Limb (tissue), 2 donors: ENCODE measurements around the gene AFF3.
"Not testable (repeated sequence)": the region's sequence is repeated elsewhere in the genome, so short reads cannot be mapped to it uniquely, and the experiment has no call there.

Experiments used
- DNase-seq, 2 donors: peaks; one replicate each; pipeline ENCODE4 v3.0.0-alpha.2; 2016; ENCODE audit errors: extremely low spot score in 2 of 2

The AFF3 gene

DNA sequence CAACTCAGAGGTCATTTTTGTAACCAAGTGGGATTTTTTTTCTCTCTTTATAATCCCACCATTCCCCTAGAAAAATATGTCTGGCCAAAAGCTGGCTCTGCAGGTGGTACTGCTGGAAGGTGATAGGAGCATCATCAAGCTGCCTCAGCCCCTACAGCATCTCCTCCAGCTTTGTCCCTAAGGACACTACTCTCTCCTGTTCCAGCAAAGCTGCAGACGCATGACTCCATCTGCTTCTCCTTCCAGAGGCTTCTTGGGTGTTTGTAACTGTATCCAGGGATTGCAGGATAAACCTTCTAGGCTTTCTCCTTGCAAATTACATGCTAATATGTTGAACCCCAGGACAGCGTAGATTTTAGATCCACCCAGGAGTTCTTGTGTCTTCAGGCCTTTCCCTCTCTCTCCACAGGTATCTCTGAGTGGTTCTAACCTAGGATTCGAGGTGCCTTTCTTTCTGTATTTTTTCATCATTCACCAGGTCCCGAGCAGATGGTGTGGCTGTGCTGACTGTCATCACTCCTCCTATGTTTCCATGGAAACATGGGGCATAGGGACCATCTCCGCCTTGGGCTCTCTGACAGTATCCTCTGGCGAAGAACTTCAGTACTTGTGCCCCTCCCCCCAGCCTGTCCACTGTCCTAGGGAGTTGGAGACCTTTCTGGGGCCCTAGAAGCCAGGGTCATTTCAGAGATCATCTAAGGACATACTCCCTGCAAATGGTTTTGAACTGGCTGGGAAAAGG lies 34.3 kb downstream of the AFF3 start:
- DNase-seq, result no peak

DNA sequence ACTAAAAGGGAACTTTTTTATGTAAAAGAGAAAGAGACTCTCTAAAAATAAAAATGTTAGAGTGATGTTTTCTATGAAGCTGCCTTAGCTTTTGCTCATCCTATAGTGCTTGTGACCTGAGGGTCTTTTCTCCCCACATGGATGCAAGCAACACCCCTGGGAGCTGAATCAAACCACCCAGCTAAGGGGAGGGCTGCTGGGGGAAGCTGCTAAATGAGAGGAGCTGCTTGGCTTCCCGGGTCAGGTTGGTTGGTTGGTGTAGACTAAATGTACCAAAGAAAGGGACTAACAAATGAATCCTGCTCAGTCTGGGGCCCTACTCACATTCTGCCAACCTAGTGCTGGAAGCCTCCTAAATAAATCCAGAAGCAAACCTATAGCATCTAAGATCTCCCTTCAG lies 35.0 kb downstream of the AFF3 start:
- DNase-seq, result no peak

DNA sequence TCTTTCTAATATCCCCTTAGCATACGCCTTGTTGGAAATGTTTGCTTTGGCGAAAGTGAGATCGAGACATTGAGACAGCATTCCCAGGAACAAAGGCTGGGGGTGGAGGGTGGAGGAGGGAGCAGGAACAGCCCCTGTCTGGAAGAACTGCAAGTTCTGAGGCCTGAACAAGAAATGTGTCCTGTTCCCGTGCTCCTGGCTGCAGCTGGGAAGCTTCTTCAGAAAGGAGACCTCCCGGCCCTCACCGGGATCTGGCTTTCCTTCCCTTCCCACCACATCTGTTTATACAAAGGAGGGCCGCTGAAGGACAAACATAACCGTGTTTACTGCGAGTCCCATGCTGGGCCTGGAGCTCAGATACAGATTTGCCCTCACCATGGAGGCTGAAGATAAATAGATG lies 35.9 kb downstream of the AFF3 start:
- peak; percentile 59 to 61 for DNase-seq

DNA sequence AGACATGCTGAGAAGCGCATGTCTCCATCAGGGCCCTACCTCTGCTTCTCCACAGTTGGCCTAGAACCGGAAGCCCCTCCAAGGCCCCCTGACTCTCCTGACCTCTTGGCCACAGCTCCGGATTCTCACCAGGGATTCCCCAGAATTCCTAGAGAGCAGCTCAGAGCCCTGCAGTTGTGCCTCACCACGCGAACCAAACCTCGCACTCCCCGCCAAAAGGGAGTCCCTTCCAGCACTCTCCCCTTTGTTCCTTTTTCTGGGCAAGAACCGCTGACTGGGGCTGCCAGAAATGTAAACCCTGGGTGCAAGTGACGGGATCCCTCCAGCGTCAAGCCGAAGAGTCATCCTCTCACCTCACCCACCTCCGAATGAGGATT lies 36.7 kb downstream of the AFF3 start:
- DNase-seq, result peak in 1 of 2 donors; percentile 51

DNA sequence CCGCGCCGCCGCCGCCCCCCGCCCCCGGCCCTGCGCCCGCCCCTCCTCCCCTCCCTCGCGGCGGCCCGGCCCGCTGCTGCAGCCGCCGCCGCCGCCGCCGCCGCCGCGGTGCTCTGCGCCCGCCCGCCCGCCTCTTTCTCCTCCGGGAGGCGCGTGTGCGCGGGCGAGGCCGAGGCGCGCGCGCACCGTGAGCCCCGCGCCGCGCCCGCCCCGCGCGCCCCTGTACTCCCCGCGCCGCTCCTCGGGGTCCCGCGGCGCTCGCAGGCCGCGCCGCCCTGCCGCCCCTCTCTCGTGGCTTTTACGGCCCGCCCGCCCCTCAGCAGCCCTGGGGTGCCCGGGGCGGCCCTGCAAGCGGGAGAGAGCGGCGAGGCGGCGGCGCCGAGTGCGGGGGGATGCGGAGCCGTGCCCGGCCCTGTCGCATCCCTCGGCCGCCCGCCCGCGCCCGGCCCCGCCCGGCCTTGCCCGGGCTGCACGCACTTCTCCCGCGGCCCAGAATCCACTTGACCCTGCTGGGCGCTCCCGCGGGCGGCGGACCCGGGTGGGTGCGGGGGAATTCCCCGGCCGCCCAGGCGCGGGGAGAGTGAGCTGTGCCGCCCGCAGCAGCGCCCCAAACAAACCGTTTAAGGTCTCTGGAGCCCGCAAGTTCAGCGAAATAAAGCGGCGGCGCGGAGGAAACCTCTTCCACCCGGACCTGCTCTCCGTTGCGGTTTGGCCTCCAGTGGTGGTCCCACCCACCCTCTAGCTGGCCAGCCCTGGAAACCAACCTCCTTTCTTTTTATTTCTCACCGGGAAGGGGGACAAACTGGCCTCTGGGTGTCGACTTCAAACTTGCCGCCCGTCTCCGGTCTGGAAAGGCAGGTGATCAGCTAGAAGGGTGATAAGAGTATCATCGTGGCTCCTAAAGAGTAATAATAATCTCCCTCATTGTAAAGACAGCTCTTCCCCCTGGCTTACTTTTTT lies 37.4 kb downstream of the AFF3 start:
- DNase-seq, result peak in 1 of 2 donors; percentile 79

DNA sequence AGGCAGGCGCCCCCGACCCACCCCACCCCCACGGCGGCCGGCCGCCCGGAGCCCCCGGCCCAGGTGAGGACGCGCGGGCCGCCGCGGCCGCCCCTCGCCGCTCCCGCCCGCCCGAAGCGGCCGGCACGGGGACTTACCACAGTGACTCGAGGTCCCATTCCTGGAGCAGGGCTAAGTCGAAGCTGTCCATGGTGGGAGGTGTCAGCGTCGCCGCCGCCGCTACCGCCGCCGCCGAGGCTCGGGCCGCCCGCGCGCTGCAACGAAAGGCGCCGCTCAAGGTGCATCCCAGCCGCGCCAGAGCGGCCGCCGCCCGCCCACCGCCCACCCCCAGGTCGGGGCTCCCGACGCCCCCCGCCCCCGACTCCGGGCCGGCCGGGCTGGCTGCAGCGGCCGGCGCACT lies 38.1 kb downstream of the AFF3 start:
- DNase-seq, result peak in 1 of 2 donors; percentile 54

DNA sequence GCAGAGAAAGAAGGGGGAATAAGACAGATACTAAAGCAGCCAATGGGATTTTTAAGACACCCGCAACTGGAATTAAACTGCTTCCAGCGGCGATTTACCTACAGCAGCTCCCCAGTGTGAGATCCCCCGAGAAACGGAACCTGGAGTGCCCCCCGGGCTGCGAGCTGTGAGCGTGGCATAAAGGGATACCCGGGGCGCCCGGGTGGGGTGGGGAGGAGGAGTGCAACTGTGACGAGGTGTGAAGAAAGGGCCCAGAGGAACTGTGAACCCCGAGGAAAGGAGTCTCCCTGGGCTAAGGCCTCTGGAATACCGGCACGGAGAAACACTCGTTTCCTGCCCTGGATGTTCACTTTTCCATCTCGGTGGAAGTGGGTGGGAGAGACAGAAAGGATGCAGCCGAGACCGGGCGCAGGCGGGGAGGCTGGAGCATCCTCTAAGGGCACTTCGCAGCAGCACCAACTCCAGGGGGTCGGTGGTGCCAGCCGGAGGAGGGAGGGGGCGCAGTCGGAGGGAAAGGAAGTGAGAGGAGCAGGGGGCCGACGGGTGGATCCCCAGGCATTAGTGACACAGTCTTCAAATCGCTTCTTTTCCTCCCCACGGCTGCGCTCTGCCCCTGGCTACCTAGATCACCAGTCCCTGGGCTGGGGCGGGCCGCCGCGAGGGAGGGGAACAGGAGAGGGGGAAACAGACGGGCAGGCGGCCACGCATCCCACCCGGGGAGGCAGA lies 38.7 kb downstream of the AFF3 start:
- not testable (repeated sequence) for DNase-seq

DNA sequence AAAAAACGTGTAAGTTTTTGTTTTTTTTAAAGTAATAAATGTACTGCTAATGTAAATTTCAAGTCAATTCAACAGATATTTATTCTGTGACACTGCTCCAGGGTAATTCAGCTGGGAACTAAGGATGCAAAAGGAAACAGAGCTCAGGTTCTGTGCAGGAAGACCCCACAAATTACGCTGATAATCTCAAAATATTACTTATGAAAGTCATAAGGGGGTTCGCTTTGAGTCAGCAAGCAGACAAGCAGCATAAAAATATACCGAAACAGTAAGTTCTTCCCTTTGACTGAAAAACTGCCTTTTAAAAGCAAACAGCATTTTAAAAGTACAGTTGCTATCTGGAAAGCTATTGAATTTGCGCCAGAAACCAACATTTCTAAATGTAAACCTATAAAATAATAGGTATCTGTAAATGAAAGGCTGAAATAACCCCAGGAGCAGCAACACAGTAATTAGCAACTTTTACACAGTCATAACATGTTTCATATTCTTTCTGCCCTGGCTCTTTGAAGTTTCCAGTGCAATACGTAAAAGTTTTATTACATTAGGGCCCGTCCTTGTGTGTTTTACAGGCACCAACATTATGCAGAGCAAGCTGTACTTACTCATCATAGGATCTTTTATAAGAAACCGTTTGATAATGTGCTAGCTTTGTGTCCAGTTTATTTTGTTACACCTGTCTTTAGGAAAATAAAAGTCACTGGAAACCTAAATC lies 39.8 kb downstream of the AFF3 start:
- not testable (repeated sequence) for DNase-seq

DNA sequence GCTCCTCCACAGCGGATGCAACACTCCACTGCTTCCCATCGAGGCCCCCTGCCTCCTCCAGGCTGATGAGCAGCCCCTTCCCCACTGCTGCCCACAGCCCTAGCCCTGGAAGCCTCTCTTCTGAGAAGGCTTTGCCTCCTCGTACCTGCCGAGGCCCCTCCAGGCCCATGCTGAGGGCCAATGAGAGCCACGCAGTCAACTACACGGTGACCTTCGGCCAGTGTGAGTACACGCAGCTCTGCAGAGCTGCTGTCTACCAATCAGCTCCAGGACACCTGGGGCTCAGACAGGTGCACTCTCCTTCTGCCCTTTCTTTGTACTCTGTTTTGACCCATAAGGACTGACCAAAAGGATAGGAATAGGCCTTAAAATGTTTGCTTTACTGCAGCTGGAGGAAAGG lies 43.5 kb downstream of the AFF3 start:
- DNase-seq, result not testable (repeated sequence)

DNA sequence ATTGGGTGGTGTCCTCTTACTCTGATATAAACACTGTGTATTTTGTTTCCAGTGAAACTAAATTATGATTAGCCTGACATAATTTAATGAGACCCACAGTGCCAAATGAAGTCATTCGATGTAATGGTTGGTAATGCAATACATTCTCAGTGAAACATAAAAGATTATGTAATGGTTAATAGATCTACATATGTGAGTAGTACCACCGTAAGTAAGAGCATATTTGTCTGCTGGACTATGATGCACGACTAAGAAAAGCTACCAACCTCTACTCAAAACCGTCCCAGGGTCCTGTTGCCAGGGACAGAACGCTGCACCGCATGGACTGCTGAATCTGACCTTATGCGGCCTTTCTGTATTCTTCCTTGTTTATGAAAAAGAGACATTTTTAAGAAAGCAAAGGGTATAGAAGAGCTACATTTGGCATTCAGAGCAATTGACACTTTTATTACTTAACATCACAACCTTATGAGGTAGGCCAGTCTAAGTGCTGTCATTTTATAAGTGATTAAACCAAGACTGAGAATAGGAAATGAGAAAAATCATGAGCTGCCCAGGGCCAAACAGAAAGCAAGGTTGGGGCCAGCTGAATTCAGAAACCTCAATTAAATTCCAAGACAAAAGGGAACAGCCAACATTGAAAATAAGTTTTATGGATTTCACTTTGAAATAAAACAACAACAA lies 44.6 kb downstream of the AFF3 start:
- not testable (repeated sequence) for DNase-seq

DNA sequence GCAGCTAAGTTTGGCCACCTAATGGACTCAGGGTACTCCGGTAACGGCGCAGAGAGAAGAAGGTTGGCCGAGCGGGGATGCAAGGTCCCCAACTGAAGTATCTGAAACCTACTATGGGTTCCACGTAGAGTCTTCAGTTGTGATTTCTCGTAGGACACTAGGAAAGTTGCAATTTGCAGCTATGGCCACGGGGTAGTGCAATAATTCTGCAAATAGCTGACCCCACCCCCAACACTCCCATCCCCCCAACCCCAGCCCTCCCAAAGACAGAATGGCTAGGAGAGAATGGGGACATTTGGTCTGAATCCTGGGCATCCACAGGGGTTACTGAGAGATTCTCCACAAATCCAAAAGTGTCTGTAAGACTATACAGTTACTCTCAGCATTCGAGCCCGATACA lies 46.5 kb downstream of the AFF3 start:
- not testable (repeated sequence) for DNase-seq

DNA sequence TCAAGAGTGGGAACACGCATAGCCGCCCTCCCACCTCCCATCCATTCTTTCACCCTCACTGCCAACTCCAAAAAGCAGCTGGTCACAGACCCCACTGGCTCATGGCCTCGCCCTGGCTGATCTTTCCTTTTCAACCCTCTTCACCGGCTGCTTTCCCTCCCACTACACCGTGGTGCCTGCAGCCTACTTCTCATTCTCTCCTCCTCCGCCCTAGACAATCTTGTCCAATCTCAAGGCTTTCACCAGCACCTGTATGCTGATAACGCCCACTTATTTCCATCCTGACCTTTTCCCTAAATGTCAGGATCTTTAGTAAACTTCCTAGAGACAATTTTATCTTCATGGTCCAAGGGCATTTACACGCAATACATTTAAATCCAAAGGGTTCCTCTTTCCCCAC lies 50.6 kb downstream of the AFF3 start:
- DNase-seq, result not testable (repeated sequence)

DNA sequence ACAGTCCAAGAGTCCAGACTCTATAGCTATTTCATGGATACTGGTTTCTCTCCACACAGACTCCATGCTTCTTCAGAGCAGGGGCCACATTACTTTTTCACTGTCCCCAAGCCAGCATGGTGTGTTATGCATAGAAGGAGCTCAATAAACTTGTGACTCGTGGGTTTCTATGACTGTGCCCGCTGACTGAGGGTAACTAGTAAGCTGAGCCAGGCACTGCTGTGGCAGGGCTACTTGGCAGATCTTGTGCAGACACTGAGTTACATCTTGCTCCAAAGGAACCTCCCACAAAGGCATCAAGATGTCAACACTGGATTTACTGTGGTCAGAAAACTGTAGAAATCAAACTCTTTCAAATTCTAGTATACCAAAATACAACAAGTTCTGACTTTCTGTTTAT lies 56.6 kb downstream of the AFF3 start:
- not testable (repeated sequence) for DNase-seq

DNA sequence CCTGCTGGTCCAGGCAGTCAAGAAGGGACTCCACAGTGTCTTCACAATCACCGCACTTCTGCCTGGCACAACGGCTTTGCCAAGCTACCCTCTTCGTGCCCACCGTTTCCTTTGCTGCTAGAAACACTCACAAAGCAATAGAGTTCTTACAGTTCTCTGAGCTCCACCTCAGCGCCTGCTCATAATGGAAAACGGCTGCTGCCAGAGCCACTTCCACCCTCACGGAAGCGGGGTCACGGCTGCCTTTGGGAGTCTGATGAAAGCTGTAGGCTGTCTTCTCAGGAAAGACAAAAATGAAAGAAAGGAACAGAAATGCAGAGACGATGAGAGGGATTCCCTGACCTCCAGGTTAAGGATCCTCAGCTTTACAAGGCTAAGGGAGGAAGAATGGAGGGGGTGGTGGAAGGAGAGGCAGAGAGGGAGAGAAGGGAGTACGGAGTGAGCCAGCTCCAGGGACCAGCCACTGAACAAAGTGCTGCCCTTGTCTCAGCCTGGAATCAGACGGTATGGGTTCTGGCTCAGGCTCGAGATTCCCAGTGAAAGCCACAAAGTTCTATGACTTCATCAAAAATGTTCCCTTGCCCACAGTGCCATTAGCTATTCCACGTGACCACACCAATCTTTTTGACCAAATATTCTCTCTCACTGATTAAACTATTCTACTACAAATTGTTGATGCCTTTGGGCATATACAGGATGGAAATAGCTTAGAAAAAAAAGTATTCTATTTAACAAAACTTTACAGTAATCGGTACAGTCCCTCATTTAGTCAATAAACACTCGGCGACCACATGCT lies 58.8 kb downstream of the AFF3 start:
- DNase-seq, result not testable (repeated sequence)

DNA sequence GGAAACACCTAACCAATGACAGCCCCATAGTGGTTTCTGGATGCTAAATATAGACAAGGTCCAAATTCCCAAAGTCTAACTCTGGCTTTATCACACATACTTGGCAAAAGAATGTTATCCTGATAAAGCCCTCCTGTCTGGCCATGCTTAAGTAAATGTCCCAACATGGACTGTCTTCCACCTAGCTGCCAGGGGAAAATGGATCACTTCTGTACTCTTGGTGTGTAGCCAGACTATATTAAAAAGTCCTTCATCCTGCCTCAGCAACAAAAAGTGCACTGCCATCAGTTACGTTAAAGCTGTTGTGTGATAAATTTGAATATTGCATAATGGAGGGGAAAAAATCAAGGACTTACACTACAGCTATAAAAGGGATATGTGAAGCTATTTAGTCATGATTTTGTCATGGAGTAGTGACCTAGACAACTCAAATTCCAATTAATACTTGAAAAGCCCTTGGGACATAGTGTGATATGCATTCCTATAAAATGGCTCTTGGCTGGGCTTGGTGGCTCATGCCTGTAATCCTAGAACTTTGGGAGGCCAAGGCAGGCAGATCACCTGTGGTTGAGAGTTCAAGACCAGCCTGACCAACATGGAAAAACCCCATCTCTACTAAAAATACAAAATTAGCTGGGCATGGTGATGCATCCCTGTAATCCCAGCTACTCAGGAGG lies 60.0 kb downstream of the AFF3 start:
- not testable (repeated sequence) for DNase-seq

DNA sequence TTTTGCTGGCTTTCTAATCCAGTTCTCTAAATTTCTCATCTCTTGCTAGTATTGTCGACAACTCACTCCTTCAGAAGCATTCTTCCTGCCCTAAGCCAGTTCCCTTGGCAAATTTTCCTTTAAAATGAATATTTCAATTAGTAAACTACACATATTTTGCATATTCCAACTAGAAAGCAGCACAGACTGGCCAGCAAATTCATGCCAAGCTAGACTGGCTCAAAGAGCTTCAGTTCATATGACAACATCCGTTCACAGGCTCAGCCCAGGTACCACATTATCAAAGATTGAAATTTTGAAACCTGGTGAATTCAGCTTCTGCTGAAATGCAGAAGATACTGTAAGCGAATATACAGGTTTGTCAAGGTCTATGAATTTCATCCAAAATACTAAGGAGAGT lies 64.5 kb downstream of the AFF3 start:
- DNase-seq, result no peak

DNA sequence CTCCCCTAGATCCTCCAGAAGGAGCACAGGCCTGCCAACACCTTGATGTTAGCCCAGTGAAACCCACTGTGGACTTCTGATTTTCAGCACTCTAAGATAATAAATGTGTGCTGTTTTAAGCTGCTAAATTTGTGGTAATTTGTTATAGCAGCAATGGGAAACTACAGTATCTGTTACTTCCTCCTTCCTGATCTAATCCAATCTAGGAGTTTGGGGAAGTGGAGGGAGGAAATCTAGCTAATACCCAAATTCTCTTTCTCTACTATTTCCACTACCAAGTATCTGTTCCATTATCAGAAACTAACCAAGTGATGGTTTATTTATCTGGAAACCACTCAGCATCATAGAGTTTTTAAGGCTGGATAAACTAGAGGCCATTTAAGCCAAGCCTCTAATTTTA lies 64.9 kb downstream of the AFF3 start:
- no peak for DNase-seq

DNA sequence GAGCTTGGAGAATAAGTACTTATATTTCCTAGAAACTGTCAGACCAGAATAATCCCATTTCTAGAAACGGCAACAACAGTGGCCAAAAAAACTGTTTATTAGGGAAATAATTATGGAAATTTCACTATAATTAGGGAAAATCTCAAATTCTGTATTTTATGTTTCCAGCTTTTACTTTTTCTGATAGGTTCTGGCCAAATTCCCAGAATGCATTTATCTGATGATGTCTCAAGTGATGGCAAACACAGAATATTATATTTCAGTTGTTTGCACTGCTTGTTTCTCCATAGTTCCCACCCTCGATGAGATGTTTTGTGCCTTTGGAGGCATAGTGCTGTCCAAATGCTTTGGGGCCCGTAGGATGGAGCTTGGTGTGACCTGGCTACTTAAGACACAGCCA lies 66.9 kb downstream of the AFF3 start:
- DNase-seq, result no peak

DNA sequence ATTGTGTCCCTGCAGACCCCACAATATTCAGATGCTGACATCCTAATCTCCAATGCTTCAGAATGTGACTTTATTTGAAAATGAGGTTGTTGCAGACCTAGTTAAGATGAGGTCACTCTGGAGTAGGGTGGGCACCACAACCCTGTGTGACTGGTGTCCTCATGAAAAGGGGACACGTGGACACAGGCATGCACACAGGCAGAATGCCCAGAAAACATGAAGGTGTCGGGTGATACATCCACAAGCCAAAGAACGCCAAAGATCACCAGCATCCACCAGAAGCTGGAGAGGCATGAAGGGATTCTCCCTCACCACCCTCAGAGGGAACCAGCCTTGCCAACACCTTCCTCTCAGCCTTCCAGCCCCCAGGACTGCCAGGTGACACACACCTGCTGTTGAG lies 69.3 kb downstream of the AFF3 start:
- DNase-seq, result no peak
